Measurements from ENCODE around the gene YIPF2. TPM values are rescaled to one million over a fixed set of nuclear protein-coding genes. Genes with fewer than 3 reads are reported as not detected.

YIPF2 gene
- total RNA-seq, 1 donor from 2014 or later = 56.7 TPM

DNA sequence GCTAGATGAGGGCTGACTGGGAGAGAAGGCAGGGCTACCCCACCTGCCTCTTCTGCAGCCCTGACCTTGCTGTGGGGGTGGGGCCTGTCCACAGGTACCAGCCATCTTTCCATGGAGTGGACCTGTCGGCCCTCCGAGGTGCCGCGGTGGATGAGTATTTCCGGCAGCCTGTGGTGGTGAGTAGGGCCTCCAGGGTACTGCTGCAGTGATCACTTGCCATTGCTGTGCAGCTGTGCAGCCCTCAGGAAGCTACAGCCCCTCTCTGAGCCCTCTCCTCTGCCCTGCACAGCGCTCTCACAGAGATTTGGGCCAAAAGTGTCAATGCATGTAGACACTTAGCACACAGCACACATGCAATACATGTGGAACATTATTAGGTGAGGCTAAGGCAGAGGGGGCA lies 11.8 kb downstream of the YIPF2 start:
- TF ChIP-seq, protein P1, sequence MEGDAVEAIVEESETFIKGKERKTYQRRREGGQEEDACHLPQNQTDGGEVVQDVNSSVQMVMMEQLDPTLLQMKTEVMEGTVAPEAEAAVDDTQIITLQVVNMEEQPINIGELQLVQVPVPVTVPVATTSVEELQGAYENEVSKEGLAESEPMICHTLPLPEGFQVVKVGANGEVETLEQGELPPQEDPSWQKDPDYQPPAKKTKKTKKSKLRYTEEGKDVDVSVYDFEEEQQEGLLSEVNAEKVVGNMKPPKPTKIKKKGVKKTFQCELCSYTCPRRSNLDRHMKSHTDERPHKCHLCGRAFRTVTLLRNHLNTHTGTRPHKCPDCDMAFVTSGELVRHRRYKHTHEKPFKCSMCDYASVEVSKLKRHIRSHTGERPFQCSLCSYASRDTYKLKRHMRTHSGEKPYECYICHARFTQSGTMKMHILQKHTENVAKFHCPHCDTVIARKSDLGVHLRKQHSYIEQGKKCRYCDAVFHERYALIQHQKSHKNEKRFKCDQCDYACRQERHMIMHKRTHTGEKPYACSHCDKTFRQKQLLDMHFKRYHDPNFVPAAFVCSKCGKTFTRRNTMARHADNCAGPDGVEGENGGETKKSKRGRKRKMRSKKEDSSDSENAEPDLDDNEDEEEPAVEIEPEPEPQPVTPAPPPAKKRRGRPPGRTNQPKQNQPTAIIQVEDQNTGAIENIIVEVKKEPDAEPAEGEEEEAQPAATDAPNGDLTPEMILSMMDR (conservative IDR thresholded peaks at IDR 0.05; ENCODE audit: low read depth, low read length) = no peak
- no peak for DNase-seq (ENCODE audit: low read depth)
- H3K4me3 ChIP-seq (ENCODE audit: low read depth, low read length) = no peak overlapping the region

GRCh38 chr19:10915130-10916091 lies 13.0 kb downstream of the YIPF2 start:
- no peak for DNase-seq (ENCODE audit: low read depth)
- TF ChIP-seq, protein P1 (conservative IDR thresholded peaks at IDR 0.05; ENCODE audit: low read depth, low read length) = no peak
- no peak overlapping the region for H3K4me3 ChIP-seq (ENCODE audit: low read depth, low read length)

GRCh38 chr19:10913716-10914340 lies 14.6 kb downstream of the YIPF2 start:
- DNase-seq (ENCODE audit: low read depth) = no peak
- no peak overlapping the region for H3K4me3 ChIP-seq (ENCODE audit: low read depth, low read length)
- TF ChIP-seq, protein P1 (conservative IDR thresholded peaks at IDR 0.05; ENCODE audit: low read depth, low read length) = no peak

GRCh38 chr19:10912619-10913018 lies 15.8 kb downstream of the YIPF2 start:
- H3K4me3 ChIP-seq (ENCODE audit: low read depth, low read length) = no peak overlapping the region
- TF ChIP-seq, protein P1 (conservative IDR thresholded peaks at IDR 0.05; ENCODE audit: low read depth, low read length) = no peak

DNA sequence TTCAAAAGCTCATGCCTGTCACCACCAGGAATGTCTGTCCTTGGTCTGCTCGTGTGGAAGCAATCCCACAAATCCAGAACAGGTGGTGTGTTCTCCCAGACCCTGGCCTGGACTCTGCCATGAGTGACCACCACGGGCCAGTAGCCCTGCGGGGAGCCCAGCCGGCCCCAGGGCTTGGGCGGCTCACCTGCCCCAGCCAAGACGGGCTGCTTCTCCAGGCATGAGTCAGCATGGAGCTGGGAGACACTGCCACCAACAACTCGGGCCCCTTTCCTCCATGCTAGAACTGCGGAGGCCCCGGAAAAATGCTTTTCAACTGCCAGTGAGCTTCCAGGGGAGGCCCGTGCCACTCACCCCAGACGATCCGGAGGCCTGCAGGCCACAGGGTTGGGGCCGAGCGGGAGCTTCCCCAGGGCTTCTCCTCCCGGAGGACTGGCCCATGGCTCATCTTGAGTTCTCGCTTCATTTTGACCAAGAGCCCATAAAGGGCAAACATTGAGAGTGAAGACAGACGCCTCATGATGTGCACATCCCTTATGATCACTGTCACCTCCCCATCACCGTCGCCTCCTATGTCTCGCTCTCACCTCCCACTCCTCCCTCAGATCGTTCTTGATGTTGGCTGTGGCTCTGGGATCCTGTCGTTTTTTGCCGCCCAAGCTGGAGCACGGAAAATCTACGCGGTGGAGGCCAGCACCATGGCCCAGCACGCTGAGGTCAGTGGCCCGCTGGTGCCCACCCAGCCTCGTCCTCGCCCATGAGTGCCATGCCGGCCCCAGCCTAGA lies 16.7 kb downstream of the YIPF2 start:
- H3K4me3 ChIP-seq (ENCODE audit: low read depth, low read length) = no peak overlapping the region
- TF ChIP-seq, protein P1 (conservative IDR thresholded peaks at IDR 0.05; ENCODE audit: low read depth, low read length) = no peak
- no peak for DNase-seq (ENCODE audit: low read depth)

More at GRCh38 chr19:10912619-10913018, 15.8 kb downstream of the YIPF2 start:
- no peak for DNase-seq (ENCODE audit: low read depth)

DNA sequence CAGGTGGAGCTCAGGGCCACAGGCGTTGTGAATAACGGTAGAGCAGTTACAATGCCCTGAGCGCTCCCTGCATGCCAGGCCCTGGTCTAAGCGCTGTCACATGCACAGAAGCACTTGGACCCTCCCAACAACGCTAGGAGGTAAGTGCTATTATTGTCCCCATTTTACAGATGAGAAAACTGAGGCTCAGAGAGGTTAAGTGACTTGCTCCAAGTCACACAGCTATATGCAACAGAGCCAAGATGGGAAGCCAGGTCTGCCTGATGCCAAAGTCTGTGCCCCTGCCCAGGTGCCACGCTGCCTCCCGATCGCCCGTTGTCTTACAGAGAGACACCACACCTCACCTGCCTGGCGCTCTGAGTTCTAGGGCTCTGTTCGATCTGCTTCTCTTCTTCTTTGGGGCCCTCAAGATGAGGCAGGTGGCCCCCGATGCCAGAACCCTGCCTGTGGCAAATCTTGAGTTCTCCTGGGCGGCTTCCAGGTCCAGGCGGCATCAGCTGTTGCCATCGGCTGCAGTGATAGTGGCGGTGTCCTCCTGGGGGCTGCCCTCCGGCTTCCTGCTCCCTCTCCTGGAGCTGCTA lies 20.0 kb downstream of the YIPF2 start:
- no peak for DNase-seq (ENCODE audit: low read depth)
- no peak overlapping the region for H3K4me3 ChIP-seq (ENCODE audit: low read depth, low read length)
- TF ChIP-seq, protein P1 (conservative IDR thresholded peaks at IDR 0.05; ENCODE audit: low read depth, low read length) = no peak

Measured in epithelial cell of proximal tubule (primary cell).